HepG2 (cell line): Measurements from ENCODE around the gene CST4. TPM values are rescaled to one million over a fixed set of nuclear protein-coding genes. Genes with fewer than 3 reads are reported as not detected.

ENCODE experiments used
- AGO1 ChIP-seq: fragments of 200-400 bp; formaldehyde crosslinking; IDR thresholded peaks from 2 replicates; pipeline ENCODE4 v1.6.1; 2017; ENCODE audit warnings: mild to moderate bottlenecking, low read depth, low read length, moderate library complexity; ENCODE audit not compliant: poor library complexity, severe bottlenecking
- ETV5 ChIP-seq: IDR thresholded peaks from 2 replicates; pipeline ENCODE4 v1.6.1; 2018; ENCODE audit warnings: missing biosample characterization, missing genetic modification reagents, inconsistent platforms, borderline replicate concordance
- JUN ChIP-seq: sonication (generic); formaldehyde crosslinking; IDR thresholded peaks from 2 replicates; pipeline ENCODE4 v1.4.0; 2020; ENCODE audit warnings: mild to moderate bottlenecking, missing genetic modification reagents
- MZF1 ChIP-seq: sonication (generic); formaldehyde crosslinking; IDR thresholded peaks from 2 replicates; pipeline ENCODE4 v1.8.1; 2023; ENCODE audit warnings: mild to moderate bottlenecking, missing genetic modification reagents, borderline replicate concordance
- NKX3-1 ChIP-seq: sonication (generic); formaldehyde crosslinking; IDR thresholded peaks from 2 replicates; pipeline ENCODE4 v1.5.0; 2020; ENCODE audit warnings: missing genetic modification reagents
- PHB2 ChIP-seq: fragments of 450-650 bp; IDR thresholded peaks from 2 replicates; pipeline ENCODE4 v1.6.1; 2018; ENCODE audit not compliant: partially characterized antibody
- SIX1 ChIP-seq: sonication (generic); formaldehyde crosslinking; IDR thresholded peaks from 2 replicates; pipeline ENCODE4 v1.4.0; 2020; ENCODE audit warnings: missing genetic modification reagents, borderline replicate concordance
- THAP11 ChIP-seq: IDR thresholded peaks from 2 replicates; pipeline ENCODE4 v1.6.1; 2016; ENCODE audit warnings: missing biosample characterization, missing genetic modification reagents
- ZNF138 ChIP-seq: sonication (generic); formaldehyde crosslinking; IDR thresholded peaks from 2 replicates; pipeline ENCODE4 v1.5.0; 2020; ENCODE audit warnings: mild to moderate bottlenecking, low read depth, missing genetic modification reagents
- ZNF34 ChIP-seq: sonication (generic); formaldehyde crosslinking; IDR thresholded peaks from 2 replicates; pipeline ENCODE4 v1.4.0; 2020; ENCODE audit warnings: mild to moderate bottlenecking, missing genetic modification reagents, borderline replicate concordance
- ZNF558 ChIP-seq: sonication (generic); formaldehyde crosslinking; IDR thresholded peaks from 2 replicates; pipeline ENCODE4 v1.9.0; 2022; ENCODE audit warnings: mild to moderate bottlenecking, missing genetic modification reagents, borderline replicate concordance
- ZNF724P ChIP-seq: sonication (generic); formaldehyde crosslinking; IDR thresholded peaks from 2 replicates; pipeline ENCODE4 v1.8.0; 2022; ENCODE audit warnings: missing genetic modification reagents, borderline replicate concordance
- ZNF788 ChIP-seq: sonication (generic); formaldehyde crosslinking; IDR thresholded peaks from 2 replicates; pipeline ENCODE4 v1.5.0; 2020; ENCODE audit warnings: mild to moderate bottlenecking, missing genetic modification reagents, borderline replicate concordance
- polyA plus RNA-seq, 8 experiments: library from polyadenylated mRNA; depleted of rRNA in 3 of 8; stranded (reverse) in 7 of 8; unstranded in 1 of 8; fragments of >200 nt; fragmentation: Illumina TruSeq in 4 of 8; extraction: Trizol in 4 of 8; gene quantifications; 2 replicates each; pipeline versions ENCODE4 v1.2.1 to v1.2.3, GENCODE V29; 2011 to 2016; ENCODE audit warnings: low read depth in 4 of 8, missing spikeins in 1 of 8, mixed read lengths in 1 of 8; ENCODE audit not compliant: insufficient read depth in 1 of 8
- total RNA-seq, 5 experiments: library from RNA; depleted of rRNA; stranded (reverse); fragments of >200 nt; fragmentation: Illumina TruSeq; extraction: Trizol; gene quantifications; 2 replicates each; pipeline ENCODE4 v1.2.3, GENCODE V29; 2016; ENCODE audit warnings: low read depth in 1 of 5
- TF ChIP-seq, protein P1 (sequence below): IDR thresholded peaks from 2 replicates; pipeline ENCODE4 v1.6.1; 2016
- TF ChIP-seq, protein P2 (sequence below): sonication (generic); formaldehyde crosslinking; IDR thresholded peaks from 2 replicates; pipeline ENCODE4 v1.4.0; 2020; ENCODE audit warnings: missing genetic modification reagents, borderline replicate concordance
- TF ChIP-seq, protein P3 (sequence below): IDR thresholded peaks from 2 replicates; pipeline ENCODE4 v1.4.0; 2020; ENCODE audit warnings: mild to moderate bottlenecking, missing genetic modification reagents
- TF ChIP-seq, protein P4 (sequence below): sonication (generic); formaldehyde crosslinking; IDR thresholded peaks from 2 replicates; pipeline ENCODE4 v1.4.0; 2020; ENCODE audit warnings: missing genetic modification reagents, borderline replicate concordance

CST4 gene
- total and polyA plus RNA-seq, 2 of the 13 experiments (the other 11 are each of a cell fraction or from before 2014, with no cell fraction given) = not detected

DNA sequence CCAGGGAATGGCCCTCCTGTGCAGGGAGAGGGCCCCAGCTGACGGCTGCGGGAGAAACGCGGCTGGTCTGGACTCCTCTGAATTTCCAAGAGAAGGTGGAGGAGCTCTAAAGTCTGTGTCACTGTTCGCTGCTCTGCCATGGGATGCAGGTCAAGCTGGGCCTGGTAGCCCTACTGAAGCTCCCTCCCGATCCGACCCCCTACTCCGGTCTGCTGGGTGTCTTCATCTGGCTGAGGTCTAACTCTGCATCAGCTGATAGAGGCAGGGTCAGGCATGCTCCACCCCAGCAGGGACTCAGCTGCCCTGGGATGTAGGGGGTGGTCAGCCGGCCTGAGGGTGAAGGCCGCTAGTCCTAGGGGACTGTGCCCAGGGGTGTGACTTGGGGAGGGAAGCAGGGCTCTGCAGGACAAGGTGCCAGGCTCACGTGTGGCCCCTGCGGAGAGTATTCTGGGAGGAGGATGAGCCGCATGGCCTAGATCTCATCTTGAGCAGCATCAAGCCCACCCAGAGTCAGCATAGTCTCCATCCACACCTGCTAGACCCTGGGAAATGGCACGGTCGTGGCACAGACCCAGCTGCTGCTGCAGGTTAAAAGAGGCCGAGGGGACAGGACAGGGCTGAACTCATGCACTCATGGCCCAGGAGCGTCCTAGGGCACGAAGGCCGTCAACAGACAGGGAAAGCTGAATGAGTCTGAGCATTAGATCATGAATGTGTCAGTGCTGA lies 52.5 kb downstream of the CST4 start (continued):
- TF ChIP-seq ZNF788 (CRISPR knock-in tag) = no peak
- TF ChIP-seq ZNF724P (CRISPR knock-in tag) = peak; percentile 68; the same call in 1 of the 2 replicates
- TF ChIP-seq, protein P1, sequence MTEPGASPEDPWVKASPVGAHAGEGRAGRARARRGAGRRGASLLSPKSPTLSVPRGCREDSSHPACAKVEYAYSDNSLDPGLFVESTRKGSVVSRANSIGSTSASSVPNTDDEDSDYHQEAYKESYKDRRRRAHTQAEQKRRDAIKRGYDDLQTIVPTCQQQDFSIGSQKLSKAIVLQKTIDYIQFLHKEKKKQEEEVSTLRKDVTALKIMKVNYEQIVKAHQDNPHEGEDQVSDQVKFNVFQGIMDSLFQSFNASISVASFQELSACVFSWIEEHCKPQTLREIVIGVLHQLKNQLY = no peak
- no peak for TF ChIP-seq SIX1
- TF ChIP-seq, protein P2, sequence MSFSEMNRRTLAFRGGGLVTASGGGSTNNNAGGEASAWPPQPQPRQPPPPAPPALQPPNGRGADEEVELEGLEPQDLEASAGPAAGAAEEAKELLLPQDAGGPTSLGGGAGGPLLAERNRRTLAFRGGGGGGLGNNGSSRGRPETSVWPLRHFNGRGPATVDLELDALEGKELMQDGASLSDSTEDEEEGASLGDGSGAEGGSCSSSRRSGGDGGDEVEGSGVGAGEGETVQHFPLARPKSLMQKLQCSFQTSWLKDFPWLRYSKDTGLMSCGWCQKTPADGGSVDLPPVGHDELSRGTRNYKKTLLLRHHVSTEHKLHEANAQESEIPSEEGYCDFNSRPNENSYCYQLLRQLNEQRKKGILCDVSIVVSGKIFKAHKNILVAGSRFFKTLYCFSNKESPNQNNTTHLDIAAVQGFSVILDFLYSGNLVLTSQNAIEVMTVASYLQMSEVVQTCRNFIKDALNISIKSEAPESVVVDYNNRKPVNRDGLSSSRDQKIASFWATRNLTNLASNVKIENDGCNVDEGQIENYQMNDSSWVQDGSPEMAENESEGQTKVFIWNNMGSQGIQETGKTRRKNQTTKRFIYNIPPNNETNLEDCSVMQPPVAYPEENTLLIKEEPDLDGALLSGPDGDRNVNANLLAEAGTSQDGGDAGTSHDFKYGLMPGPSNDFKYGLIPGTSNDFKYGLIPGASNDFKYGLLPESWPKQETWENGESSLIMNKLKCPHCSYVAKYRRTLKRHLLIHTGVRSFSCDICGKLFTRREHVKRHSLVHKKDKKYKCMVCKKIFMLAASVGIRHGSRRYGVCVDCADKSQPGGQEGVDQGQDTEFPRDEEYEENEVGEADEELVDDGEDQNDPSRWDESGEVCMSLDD (CRISPR knock-in tag) = no peak
- no peak for TF ChIP-seq PHB2
- TF ChIP-seq AGO1 = peak; percentile 63
- TF ChIP-seq MZF1 (CRISPR knock-in tag) = no peak
- TF ChIP-seq ZNF558 (CRISPR knock-in tag) = no peak
- TF ChIP-seq NKX3-1 (CRISPR knock-in tag) = 0 out of 2 replicates have a peak, but pooled peaks have one; percentile 49
- TF ChIP-seq THAP11 = no peak
- TF ChIP-seq ZNF34 (CRISPR knock-in tag) = no peak
- TF ChIP-seq ZNF138 (CRISPR knock-in tag) = no peak
- no peak for TF ChIP-seq ETV5 (CRISPR knock-in tag)
- TF ChIP-seq, protein P3, sequence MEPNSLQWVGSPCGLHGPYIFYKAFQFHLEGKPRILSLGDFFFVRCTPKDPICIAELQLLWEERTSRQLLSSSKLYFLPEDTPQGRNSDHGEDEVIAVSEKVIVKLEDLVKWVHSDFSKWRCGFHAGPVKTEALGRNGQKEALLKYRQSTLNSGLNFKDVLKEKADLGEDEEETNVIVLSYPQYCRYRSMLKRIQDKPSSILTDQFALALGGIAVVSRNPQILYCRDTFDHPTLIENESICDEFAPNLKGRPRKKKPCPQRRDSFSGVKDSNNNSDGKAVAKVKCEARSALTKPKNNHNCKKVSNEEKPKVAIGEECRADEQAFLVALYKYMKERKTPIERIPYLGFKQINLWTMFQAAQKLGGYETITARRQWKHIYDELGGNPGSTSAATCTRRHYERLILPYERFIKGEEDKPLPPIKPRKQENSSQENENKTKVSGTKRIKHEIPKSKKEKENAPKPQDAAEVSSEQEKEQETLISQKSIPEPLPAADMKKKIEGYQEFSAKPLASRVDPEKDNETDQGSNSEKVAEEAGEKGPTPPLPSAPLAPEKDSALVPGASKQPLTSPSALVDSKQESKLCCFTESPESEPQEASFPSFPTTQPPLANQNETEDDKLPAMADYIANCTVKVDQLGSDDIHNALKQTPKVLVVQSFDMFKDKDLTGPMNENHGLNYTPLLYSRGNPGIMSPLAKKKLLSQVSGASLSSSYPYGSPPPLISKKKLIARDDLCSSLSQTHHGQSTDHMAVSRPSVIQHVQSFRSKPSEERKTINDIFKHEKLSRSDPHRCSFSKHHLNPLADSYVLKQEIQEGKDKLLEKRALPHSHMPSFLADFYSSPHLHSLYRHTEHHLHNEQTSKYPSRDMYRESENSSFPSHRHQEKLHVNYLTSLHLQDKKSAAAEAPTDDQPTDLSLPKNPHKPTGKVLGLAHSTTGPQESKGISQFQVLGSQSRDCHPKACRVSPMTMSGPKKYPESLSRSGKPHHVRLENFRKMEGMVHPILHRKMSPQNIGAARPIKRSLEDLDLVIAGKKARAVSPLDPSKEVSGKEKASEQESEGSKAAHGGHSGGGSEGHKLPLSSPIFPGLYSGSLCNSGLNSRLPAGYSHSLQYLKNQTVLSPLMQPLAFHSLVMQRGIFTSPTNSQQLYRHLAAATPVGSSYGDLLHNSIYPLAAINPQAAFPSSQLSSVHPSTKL (CRISPR knock-in tag) = no peak
- no peak for TF ChIP-seq JUN (CRISPR knock-in tag)
- TF ChIP-seq, protein P4, sequence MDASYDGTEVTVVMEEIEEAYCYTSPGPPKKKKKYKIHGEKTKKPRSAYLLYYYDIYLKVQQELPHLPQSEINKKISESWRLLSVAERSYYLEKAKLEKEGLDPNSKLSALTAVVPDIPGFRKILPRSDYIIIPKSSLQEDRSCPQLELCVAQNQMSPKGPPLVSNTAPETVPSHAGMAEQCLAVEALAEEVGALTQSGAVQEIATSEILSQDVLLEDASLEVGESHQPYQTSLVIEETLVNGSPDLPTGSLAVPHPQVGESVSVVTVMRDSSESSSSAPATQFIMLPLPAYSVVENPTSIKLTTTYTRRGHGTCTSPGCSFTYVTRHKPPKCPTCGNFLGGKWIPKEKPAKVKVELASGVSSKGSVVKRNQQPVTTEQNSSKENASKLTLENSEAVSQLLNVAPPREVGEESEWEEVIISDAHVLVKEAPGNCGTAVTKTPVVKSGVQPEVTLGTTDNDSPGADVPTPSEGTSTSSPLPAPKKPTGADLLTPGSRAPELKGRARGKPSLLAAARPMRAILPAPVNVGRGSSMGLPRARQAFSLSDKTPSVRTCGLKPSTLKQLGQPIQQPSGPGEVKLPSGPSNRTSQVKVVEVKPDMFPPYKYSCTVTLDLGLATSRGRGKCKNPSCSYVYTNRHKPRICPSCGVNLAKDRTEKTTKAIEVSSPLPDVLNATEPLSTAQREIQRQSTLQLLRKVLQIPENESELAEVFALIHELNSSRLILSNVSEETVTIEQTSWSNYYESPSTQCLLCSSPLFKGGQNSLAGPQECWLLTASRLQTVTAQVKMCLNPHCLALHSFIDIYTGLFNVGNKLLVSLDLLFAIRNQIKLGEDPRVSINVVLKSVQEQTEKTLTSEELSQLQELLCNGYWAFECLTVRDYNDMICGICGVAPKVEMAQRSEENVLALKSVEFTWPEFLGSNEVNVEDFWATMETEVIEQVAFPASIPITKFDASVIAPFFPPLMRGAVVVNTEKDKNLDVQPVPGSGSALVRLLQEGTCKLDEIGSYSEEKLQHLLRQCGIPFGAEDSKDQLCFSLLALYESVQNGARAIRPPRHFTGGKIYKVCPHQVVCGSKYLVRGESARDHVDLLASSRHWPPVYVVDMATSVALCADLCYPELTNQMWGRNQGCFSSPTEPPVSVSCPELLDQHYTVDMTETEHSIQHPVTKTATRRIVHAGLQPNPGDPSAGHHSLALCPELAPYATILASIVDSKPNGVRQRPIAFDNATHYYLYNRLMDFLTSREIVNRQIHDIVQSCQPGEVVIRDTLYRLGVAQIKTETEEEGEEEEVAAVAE (CRISPR knock-in tag) = no peak
